Measurements from ENCODE around the gene GPR87.

GPR87 gene

DNA sequence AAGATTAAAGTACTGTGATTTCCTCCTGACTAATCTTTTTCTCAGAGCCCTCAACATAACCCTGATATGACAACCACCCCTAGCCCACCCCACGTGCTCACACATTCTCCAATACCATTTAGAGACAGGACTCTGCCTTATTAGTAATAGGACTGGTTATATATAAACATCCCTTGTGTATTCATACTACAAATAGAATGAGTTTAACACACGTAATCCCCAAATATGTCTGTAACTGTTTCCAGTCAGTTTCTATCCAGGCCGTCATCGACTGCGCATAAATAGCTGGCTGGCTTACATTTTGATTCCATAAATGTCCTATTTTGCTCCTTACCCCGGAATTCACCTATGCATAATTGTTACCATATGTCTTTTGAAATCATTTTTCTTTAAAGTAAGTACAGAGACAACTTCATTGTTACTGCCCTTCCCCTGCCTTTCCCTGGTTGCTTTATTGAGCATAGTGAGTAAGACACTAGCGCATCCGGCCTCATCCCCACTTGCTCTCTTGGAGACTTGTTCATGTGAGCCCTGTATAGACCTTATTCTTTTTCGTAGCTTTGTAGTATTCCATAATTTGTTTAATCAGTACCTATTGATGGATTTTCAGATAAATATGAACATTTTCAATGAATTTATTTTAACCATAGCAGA is 34.8 kb downstream of the GPR87 start:
- DNase-seq: no peak

DNA sequence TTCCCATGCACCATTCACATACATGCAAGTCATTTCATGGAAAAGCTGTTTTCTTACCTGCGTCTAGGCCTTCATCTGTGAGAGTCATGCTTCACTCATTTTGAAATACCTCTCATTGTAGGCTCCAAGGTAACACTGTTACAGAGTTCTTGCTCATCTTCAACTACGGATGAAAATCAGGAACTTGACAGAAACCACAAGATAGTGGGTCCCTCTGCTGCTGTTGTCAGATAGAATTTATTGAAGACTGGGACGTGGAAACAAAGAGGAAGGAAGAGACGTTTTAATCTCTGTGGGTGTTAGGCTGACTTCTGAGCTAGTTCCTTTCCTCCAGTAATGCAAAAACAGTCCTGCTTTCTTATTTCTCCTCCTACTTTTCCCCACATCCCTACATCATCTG is 38.4 kb downstream of the GPR87 start, which contains the start of gene P2RY14:
P2RY14 (minus strand) TSS at position 313 of the 400 bp plus-strand sequence. CDS start 64,226 bp downstream, outside the sequence.
- peak; percentile 43 for DNase-seq

DNA sequence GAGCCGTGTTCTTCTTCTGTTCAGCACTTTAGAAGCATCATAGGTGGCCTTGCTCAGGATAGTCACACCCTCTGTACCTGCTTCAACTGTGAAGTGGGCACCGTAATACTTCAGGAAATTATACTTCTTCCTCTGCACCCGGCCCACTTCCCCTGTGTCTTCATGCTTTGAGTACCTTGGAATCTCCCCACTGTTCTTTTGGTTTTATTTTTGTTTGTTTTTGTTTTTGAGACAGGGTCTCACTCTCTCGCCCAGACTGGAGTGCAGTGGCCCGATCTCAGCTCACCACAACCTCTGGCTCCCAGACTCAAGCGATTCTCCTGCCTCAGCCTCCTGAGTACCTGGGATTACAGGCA is 40.0 kb downstream of the GPR87 start:
- peak; percentile 52 for DNase-seq

DNA sequence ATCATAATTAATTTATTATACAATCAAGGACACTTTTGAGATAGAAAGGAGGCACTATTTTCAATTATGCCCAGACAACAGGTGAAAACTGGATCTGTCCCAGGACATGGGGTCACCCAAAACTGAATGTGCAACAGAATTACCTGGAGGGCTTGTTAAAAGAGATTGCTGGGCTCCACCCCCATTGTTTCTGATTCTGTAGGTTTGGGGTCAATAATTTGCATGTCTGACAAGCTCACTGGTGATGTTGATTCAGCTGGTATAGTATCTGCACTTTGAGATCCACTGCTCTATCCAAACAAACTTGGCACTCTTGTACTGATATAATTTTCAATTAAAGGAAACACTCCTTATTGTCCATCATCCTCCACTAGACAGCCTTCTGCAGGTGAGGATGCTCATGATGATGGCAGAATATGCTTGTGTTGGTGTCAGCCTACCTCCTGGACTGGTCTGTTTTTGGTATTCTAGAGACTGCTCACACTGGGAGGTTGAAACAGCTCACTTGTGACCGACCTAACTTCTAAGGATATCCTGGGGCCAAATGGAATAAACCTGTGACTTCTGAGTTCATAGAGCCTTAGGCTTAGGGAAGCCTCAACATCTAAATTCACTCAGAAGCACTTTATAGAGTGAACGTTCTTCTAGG is 40.5 kb downstream of the GPR87 start:
- DNase-seq: no peak

DNA sequence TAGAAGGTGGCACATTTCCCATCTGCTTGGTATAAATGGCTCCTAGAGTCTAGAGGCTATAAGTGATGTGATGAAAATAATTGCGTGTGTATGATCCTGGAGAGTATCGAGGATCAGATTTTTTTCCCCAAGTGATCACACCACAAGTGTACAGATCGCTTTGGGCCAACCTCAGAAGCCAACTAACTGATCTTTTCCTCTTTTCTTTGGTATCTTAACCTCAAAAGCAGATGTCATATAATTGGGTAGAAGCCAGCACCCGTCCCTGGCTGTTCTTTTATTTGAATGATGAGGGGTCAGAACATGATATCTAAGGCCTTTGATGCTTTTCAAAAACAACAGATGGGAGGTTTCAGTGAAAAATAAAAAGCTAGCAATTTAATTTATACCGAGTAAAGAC is 41.5 kb downstream of the GPR87 start:
- DNase-seq: no peak

DNA sequence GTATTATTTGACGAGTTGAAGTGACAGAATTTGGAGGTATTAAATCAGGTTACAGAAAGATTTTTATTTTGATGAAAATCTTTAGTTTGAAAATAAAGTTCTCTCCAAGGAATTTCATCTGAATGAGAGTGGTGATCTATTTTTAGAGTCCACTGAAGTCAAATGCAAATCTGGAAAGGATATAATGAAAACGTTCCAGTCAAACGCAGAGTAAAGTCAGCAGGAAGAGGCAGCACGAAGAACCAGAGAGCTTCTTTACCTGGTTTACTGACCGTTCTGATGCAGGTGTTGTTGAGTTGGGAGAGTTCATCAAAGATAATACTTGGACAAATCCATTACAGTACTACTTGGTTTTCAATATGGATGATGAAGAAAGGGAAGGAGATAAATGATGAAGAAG is 47.0 kb downstream of the GPR87 start:
- DNase-seq: no peak

DNA sequence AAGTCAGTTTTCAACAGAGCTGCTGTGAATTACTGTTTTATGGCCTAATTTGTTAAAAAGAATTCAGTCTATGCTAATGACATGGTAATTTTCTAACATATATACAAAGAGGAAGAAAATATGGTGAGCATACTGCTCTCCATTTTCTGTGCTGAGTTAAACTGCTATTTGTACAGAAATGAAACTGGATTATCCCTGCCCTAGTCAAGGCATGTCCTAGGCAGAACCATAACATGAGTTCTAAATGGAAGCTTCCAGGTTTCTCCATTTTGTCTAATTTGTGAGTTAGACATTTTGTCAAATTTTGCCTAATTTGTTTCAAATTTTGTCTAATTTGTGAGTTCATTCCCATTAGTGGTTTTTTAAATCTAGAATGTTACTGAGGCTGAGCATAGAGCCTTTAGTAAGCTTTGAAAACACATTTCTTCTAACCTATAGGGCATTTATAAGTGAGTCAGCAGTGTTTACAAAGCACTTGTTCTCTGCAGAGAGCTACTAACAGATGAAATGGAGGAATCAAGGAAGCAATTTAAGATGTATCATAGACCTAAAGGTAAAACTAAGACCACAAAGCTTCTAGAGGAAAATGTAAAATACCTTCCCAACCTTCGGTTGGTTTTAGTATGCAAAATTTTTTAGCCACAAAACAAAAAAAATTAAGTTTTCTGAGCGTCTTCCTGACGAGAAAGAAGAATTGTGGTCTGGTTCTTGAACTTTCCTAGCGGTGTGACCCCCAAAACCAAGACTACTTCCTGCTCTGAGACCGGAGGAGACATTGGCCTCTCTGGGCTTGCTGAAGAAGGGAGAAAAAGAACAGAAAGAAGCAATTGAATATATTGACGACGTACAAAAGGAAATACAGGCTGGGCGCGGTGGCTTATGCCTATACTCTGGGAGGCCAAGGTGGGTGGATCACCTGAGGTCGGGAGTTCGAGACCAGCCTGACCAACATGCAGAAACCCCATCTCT is 48.1 kb downstream of the GPR87 start:
- DNase-seq: peak; percentile 54

DNA sequence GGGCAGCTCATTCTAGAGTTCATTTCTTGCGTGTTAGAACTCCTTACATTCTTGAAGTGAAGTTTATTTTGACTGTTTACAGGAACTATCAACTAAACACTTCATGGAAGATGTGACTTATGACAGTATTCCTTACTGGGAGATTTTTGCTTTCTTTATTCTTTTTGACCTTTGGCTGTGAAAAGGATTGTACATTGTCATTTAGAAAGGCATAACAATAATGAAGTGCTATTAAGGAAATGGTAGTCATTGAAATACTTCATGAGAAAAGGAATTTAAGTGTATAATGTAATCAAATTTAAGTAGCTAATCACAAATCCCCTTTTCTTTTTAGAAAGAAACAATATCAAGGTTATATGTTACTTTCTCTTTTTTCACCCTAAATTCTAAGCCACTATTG is 49.6 kb downstream of the GPR87 start:
- DNase-seq: no peak

DNA sequence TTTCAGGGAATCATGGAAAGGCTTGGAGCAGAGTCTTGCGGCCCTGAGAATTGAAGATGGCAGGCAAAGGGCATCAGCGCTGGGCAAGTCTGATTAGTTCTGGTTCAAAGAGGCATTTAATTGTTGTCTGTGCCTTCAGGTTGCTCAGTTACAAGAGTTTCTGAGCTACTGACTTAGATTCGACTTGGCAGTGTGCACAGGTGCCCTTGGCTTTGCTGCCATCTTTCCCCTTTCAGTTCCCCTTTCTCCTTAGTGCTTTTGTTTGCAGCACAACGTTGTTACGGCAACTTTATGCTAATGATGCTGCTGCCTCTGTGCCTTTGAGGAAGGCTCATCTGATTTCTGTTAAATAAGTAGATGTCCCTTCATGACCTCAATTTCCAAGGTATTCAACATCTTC is 50.8 kb downstream of the GPR87 start:
- DNase-seq: no peak

DNA sequence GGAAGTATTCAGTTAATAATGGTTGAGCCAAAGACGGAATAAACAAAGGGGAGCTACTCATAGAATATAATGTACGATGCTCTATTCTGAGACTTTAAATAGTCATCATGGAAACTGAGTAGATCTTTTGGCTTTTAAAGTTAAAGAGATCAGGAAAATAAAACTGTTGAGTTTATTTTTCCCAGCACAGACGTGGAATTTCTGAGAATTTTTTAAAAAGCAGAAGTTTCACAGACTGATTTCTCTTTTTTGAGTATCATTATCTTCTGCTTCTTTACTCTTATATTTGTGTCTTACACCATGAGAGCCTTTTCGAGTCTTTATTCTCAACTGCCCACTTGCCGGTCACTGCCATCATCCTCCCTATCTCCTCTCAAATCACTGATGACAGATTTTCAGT is 51.5 kb downstream of the GPR87 start:
- no peak for DNase-seq

DNA sequence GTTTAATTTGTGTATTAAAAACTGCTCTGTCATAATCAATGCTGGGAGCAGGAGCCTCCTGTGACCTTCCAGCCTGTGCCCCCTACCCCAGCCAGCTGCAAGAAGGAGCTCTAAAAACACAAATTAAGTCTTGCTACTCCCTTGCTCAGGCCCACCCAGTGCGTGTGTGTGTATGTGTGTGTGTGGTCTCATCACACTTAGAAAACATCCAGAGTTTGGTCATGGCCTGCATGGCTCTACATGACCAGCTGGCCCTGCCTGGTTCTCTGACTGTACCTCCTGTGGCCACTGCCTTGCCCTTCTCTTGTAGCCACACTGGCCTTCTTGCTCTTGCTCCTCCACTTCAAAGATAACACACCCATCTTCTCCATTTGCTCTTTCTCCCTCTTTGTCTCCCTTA is 52.0 kb downstream of the GPR87 start:
- DNase-seq: no peak

DNA sequence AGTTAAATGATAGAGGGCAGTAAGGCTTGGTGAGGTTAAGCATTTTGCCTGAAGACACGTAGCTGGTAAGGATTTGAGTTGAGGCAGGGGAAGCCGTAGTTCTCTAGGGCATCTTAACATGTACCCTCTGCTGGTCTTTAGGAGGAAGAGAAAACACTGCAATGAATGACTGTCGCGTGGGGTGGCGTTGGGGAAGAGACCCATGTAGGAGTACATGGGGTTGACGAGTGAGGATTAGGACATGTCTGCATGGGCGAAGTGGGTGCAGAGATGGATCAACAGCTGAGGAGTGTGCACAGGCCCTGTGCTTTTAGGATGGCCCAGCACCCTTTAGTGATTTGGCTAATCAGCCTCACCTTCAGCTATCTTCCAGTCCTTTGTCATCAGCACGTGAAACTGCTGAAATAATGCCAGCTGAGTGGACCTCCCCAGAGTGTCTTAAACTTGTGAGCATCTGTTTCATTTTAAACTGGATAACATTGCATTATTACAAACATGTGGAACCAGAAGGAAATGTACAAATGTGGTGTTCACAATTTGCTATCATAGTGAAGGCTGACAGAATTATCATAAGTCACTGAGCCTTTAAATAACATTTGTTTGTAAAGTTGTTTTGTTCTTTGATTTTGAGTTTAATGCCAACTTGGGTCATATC is 53.6 kb downstream of the GPR87 start:
- no peak for DNase-seq

DNA sequence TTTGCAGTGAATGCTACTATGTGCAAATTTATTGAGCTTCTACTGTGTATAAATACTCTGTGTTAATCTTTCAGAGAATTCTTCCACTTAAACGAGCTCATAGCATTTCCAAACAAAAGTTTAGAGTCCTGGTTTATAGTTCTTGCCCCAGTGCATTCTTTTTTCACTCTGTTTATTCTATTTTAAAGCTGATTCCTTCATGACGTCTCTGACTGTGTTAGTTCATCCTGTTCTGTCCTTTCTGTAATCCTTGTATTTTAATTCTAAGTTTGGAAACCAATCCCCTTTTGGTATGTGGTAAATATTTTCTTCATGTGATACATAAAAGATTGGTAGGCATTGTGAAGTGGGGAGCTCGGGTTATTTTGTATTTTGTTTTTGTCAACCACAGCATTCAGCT is 57.0 kb downstream of the GPR87 start:
- no peak for DNase-seq

DNA sequence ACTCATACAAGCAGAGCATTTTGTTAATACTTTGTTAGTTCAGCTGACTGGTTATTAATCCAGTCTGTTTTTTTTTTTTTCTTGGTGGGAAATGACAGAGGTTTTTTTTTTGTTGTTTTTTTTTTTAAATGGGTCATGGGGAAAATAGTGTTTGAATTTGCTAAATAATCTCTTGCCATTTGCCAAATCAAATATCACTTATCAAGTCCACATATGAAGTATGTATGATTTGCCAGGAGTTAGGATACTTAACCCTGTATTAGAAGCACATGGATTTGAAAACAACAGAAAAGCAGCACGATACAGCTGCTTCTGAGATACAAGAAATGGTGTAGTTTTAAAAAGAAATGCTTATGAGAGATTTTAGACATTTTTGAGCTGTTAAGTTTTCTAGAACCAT is 59.9 kb downstream of the GPR87 start:
- DNase-seq: no peak

DNA sequence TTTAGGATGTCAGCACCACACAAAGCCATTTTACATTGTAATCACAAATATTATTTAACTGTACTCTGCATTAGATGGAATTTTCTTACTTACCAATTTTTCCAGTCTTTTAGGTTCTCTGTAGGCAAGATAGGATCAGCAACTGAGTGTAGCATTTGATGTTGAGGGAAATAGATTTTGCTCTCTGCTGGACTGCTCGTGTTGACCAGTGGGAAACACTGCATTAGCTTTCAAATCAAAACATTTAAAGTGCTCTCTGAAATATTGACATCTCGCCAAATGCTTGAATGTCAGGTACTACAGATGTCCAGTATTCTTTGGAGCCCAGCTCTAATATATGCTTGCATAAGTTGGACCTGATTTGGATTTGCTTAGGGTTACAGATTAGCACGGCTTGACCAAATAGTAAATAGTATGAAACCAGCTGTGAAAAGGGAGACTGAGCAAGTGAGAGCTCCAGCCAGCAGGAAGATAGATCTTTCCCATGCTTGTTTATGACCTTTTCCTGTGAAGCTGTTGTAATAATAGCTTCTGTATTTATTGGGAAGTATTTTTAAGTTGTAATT is 67.8 kb downstream of the GPR87 start:
- DNase-seq: no peak

All from activated CD4-positive, alpha-beta T cell treated with anti-CD3 and anti-CD28 coated beads, Interleukin-2, amount 50 U/mL, for 16 hours (primary cell).